Medulla oblongata (tissue), 1 donor: ENCODE results near the gene MEPE.
A peak's percentile ranks its signal among the peaks of the same experiment; 100 is the strongest.

Experiments
- DNase-seq: peaks from one replicate; pipeline ENCODE4 v3.0.0-alpha.2; 2015; ENCODE audit errors: extremely low spot score

MEPE gene

DNA sequence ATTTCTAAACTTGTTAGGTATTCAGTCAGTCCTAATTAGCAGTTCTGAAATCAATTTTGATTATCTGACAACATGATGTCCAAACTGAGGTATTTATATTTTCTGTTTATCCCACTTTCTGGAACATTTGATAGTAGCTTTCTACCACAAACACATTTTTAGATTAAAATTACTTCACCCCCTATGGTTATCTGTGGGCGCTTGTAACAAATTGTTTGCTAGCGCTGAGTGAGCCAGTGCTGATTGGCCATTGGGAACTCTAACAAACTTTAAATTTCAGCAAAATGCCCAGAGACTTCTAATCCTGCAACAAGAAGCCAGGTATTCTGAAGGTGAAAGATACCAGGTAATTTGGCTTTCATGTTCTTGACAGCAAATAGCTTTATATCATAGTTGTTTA, at the start of gene MEPE:
Gene MEPE (plus strand): TSS at position 301 of the 400 bp plus-strand sequence. CDS start 1,746 bp downstream, outside the sequence.
- no peak for DNase-seq

DNA sequence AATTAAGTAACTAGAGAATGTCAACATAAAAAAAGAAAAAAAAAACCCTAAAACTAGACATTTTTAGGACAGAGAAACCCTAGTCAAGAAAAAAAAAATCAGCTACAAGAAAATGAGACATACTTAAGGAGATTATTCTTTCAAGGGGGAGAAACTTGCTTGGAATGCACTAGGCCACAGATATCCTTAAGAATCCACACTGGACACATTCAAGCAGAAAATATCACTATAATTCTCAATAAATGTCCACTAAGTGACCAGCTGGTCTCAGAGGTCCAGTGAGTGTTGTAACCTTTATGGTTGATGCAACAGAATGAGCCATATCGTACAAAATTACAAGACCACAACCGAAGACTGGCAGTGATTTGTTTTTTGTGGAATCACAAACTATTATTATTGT, 49.0 kb upstream of the MEPE start:
- no peak for DNase-seq

DNA sequence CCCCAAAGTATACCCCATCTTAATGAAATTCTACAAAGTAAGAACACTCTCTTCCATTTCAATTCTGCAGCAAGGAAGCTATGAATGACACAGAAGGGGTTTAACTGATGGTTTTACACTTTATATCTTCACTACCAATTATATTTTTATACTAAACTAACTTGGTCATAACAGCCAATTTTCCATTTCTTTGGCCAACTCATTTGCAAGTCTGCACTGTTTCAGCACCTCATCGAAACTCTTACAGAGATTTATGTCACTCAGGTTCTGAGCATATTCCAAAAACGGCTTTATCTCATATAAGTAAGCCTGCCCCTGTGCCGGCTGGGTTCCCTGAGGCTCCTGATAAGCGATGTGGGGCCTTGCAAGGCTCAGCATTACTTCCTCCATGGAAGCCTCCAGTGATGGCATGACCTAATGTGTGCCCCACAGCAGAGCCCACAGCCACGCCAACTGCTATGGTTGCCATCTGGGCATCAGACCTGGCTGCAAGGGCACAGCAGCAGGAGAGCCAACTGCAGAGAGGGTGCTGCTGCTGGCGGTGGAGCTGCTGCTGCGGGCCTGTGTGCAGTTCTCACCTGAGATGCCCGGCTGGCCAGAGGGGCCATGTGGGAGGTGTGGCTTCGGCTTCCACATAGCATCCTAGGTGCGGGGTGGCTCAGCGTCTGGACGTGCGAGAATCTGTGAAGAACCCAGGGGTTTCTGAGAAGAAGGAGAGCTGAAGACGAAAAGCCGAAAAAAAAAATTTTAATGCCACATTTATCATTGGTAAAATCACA, 46.8 kb upstream of the MEPE start:
- no peak for DNase-seq

- no peak for DNase-seq
These were observed 33.3 kb upstream of the MEPE start, which contains the start of gene IBSP for GRCh38 chr4:87799301-87800113. IBSP (plus strand) TSS chr4:87799554; CDS start chr4:87802362, 2,808 bp downstream.

- DNase-seq: no peak
These were observed 29.9 kb upstream of the MEPE start for GRCh38 chr4:87802858-87803257.

- no peak for DNase-seq
These were observed 29.3 kb upstream of the MEPE start for GRCh38 chr4:87803421-87803820.

DNA sequence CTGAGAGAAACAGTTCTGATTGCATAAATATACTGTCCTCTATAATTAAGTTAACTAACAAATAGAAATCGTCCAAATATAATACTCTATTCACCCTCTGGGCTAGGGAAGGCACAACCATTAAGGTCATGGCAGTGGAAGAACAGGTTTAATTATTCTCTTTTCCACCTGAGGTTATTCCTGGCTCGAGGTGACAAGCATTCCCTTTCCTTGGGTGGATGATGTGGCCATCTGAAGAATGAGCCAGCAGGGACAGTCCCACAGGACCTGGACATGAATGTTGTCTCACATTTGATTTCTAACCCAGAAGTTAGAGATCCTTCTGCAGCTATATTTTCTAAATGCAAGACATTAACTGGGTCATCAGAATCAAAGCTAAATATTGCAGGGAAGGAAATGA, 27.9 kb upstream of the MEPE start:
- DNase-seq: no peak

DNA sequence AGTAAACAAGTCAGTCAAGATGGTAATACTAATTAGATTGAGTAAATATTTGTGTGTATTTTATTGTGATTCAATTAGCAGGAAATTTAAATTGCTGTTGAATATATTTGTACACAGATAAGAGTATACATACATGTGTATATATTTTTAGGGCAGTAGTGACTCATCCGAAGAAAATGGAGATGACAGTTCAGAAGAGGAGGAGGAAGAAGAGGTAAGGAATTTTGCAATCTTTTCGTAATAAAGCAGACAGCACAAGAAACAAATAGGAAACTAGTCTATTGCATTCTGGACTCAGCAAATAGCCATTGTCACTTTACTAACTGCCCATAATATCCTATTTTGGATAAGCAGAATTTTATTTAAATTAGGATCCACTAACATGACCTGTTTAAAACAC, 26.8 kb upstream of the MEPE start:
- no peak for DNase-seq

DNA sequence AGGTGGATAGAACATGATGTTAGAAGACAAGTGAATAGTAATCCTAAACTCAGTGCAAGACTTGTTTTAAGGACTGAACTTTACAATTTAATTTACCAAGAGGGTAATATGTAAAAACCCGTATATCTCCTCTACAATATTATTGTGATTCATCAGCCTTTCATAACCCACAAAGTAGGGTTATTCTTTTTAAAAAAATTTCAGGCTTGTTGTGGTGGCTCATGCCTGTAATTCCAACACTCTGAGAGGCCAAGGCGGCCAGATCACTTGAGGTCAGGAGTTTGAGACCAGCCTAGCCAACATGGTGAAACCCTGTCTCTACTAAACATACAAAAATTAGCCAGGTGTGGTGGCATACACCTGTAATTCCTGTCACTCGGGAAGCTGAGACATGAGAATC, 26.2 kb upstream of the MEPE start:
- no peak for DNase-seq

DNA sequence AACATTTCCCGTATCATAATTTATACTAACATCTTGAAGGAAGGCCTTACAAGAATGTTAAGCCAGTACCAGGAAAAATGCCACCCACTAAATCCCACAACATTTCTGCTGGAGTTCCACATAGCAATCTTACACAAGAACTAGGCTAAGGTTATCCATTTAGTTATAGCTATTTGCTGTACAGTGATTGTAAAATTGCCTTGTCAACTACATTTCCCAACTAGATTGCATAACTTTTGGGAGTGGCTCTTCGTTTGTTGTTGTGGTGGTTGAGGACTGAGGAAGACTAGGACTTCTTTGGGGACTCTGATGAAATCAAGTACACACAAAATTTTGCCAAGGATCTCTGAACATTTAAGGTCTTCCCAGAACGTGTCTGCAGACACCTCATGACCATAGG, 25.4 kb upstream of the MEPE start:
- DNase-seq: no peak

DNA sequence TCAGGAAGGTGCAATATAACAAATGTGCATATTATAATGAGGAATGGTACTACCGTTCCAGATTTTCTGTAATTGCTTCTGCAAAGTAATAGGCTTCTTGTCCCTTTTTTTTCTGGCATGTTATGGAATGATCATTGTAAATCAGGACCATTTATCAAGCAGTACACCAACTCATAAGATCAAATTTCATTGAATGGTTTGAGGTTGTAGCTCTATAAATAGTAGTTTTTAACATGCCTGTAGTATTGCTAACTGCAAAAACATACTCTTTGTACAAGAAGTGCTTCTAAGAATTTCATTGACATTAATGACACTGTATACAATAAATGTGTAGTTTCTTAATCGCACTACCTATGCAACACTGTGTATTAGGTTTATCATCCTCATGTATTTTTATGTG, 20.8 kb upstream of the MEPE start:
- no peak for DNase-seq

- DNase-seq: no peak
These were observed 13.4 kb upstream of the MEPE start for GRCh38 chr4:87819281-87819919.

- no peak for DNase-seq
These were observed 9.6 kb upstream of the MEPE start for GRCh38 chr4:87823200-87823599.

DNA sequence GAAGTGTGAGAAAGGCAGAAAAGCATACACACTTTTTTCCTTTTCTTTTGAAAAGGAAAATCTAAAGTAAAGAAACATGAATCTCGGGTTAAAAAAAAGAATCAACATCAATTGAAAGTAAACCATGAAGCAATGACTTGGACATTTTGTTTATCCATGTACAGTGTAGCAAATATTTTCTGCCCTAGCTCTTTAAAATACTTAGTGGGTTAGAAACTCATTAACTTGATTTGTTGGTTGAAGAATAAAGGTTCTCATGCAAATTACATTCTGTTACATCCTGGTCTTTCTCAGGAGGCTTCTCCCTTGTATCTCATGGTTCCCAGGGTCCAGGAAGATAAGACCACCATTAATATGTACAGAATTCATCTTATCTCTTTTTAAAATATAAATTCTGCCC, 9.0 kb upstream of the MEPE start:
- DNase-seq: no peak

GRCh38 chr4:87824352-87824751, 8.4 kb upstream of the MEPE start:
- no peak for DNase-seq

- no peak for DNase-seq
These were observed 1.6 kb downstream of the MEPE start for GRCh38 chr4:87834401-87834800.

- no peak for DNase-seq
These were observed 2.4 kb downstream of the MEPE start for GRCh38 chr4:87835197-87835596.

GRCh38 chr4:87835743-87836142, 3.0 kb downstream of the MEPE start:
- DNase-seq: no peak

GRCh38 chr4:87838205-87838604, 5.4 kb downstream of the MEPE start:
- no peak for DNase-seq

GRCh38 chr4:87838890-87839591, 6.3 kb downstream of the MEPE start:
- peak; percentile 81 for DNase-seq

DNA sequence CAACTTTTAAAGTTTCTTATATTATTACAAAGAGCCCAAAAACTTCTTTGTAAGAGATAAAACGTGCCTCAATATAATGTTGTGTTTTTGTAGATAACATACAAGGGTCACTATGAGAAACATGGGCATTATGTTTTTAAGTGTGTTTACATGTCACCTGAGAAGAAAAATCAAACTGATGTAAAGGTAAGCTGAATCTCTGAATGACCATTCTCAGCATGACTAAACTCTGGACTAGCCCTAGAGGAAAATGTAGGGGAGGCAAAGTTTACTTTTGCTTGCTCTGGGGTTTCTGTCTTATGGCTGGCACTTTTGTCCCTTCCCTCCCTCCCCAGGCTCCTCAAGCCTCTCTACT, 6.8 kb downstream of the MEPE start:
- no peak for DNase-seq

DNA sequence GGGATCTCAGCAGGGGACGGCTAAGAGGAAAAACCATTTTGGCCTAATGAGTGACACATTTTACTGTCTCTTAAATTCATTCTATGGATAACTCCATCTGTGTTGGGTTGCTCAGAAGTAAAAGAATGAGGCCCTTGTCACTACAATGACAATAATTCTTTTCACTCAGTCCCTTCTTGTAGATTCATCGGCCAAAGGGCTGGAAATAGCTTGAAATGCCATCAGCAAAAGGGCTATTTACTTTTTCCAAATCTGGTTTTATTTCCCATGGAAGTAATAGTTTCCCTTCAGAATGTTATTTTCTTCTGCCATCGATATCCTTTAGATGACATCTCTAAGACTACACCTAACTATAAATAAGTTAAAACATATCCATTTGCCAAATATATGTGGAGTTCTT, 7.4 kb downstream of the MEPE start:
- peak; percentile 83 for DNase-seq
